SH-SY5Y (cell line): ENCODE results near the gene CGREF1.

Experiments
- GATA2 ChIP-seq: IDR thresholded peaks from 2 replicates; pipeline ENCODE4 v1.6.1; 2011; ENCODE audit warnings: mild to moderate bottlenecking, low read depth, low read length
- GATA3 ChIP-seq: IDR thresholded peaks from 2 replicates; pipeline ENCODE4 v1.6.1; 2011; ENCODE audit warnings: low read depth, mild to moderate bottlenecking, low read length, moderate library complexity

GRCh38 chr2:27109083-27109482 is 9.8 kb downstream of the CGREF1 start:
- no peak for TF ChIP-seq GATA2
- TF ChIP-seq GATA3: no peak
